Esophagus muscularis mucosa (tissue), 4 donors: ENCODE data around the gene PJA1. TPM values are rescaled to one million over a fixed set of nuclear protein-coding genes. Genes with fewer than 3 reads are reported as not detected.

Experiments used
- DNase-seq: peaks from one replicate; pipeline ENCODE4 v3.0.0-alpha.2; 2017; ENCODE audit errors: extremely low spot score
- H3K27ac ChIP-seq, 4 donors: fragments of 200-600 bp; sonication (generic); replicated peaks in 1 of 4; 1 replicate in 3 of 4; 2 replicates in 1 of 4; pipeline ENCODE4 v1.5.1; 2016 to 2019; ENCODE audit warnings: mild to moderate bottlenecking in 1 of 4
- H3K27me3 ChIP-seq, 4 donors: fragments of 200-600 bp; sonication (generic); one replicate each; pipeline versions ENCODE4 v1.5.1 to v1.6.0; 2016 to 2019
- H3K36me3 ChIP-seq, 4 donors: fragments of 200-600 bp; sonication (generic); one replicate each; pipeline ENCODE4 v1.5.1; 2016 to 2019
- H3K4me1 ChIP-seq, 4 donors: fragments of 200-600 bp; sonication (generic); one replicate each; pipeline ENCODE4 v1.5.1; 2016 to 2019
- H3K4me3 ChIP-seq, 4 donors: fragments of 200-600 bp; sonication (generic); 1 replicate in 2 of 4; 2 replicates in 2 of 4; pipeline ENCODE4 v1.5.1; 2016 to 2019; ENCODE audit warnings: mild to moderate bottlenecking in 4 of 4, moderate library complexity in 1 of 4
- H3K9me3 ChIP-seq, 4 donors: fragments of 200-600 bp; sonication (generic); 1 replicate in 3 of 4; 2 replicates in 1 of 4; pipeline ENCODE4 v1.5.1; 2016 to 2019
- CTCF ChIP-seq, 3 experiments: fragments of 200-600 bp in 2 of 3; fragments of 450-650 bp in 1 of 3; sonication (generic) in 2 of 3; IDR thresholded peaks; one replicate each; pipeline ENCODE4 v1.5.1; 2017 to 2019; ENCODE audit warnings: antibody characterized with exemption in 3 of 3, mild to moderate bottlenecking in 2 of 3, moderate library complexity in 1 of 3
- EP300 ChIP-seq: sonication (generic); formaldehyde crosslinking; IDR thresholded peaks from one replicate; pipeline ENCODE4 v1.6.1; 2017; ENCODE audit warnings: antibody characterized with exemption
- POLR2A ChIP-seq: fragments of 450-650 bp; IDR thresholded peaks from one replicate; pipeline ENCODE4 v1.6.1; 2017; ENCODE audit warnings: antibody characterized with exemption, moderate library complexity, mild to moderate bottlenecking, low read depth
- POLR2AphosphoS5 ChIP-seq, 2 donors: sonication (generic); formaldehyde crosslinking; IDR thresholded peaks; one replicate each; pipeline ENCODE4 v1.6.1; 2017; ENCODE audit warnings: antibody characterized with exemption in 2 of 2
- WGBS: methylation state at CpG from one replicate; pipeline ENCODE4 v1.1.5; 2018; 5-methylcytosine and 5-hydroxymethylcytosine counted together
- intact Hi-C: fragments of 100-400 bp; cut with DNase I; formaldehyde crosslinking; loops from one replicate; pipeline ENCODE4 v1.15.1; 2023
- total RNA-seq, 4 donors: library from RNA; depleted of rRNA; stranded (reverse); fragments of >200 nt; gene quantifications; one replicate each; pipeline versions ENCODE4 v1.1.0 to v1.2.1, GENCODE V29; 2016

PJA1 gene
- total RNA-seq, 4 donors from 2014 or later, result 17.0 to 25.9 (median 20.6) TPM

- peak overlapping the region; percentile 76 to 87 (median 84) for H3K27ac ChIP-seq
- 39% methylated on average over 23 of the region's 23 CpGs for whole genome bisulfite sequencing
Measured at GRCh38 chrX:69163936-69164741, 1.1 kb downstream of the PJA1 start.

GRCh38 chrX:69162361-69162865, 2.8 kb downstream of the PJA1 start:
- Histone ChIP-seq H3K4me1 (peaks cover 5 to 35% (median 32%) of the 10 kb centered on the region in 4 donors), H3K9me3 (no peaks in the 10 kb centered on the region), H3K27me3 (no peaks in the 10 kb centered on the region), H3K27ac (no peak overlapping the region), H3K4me3 (no peak overlapping the region), H3K36me3 (peaks cover 0 to 16% (median 2%) of the 10 kb centered on the region in 4 donors)
- WGBS, result 82% methylated on average over 9 of the region's 9 CpGs
- intact Hi-C loops, result loop anchor here (5.0 kb wide), 1 partner anchor 120 kb away; no protein-coding TSS in a partner anchor
- DNase-seq, result peak; percentile 21
- TF ChIP-seq POLR2A (no peak), CTCF (IDR thresholded peaks at IDR 0.05) (no peak), EP300 (no peak)

More at GRCh38 chrX:69163936-69164741, 1.1 kb downstream of the PJA1 start:
- peaks cover 0 to 24% (median 21%) of the 10 kb centered on the region in 4 donors for H3K4me1 ChIP-seq
- H3K36me3 ChIP-seq, result peaks cover 0 to 16% (median 2%) of the 10 kb centered on the region in 4 donors
- H3K27me3 ChIP-seq, result no peaks in the 10 kb centered on the region
- TF ChIP-seq EP300 (no peak), POLR2A (no peak)
- peak; percentile 53 for DNase-seq
- H3K9me3 ChIP-seq, result peaks cover 0 to 8% (median 0%) of the 10 kb centered on the region in 4 donors
- intact Hi-C loops, result loop anchor here (5.0 kb wide), 1 partner anchor 118 kb away; no protein-coding TSS in a partner anchor
- peak overlapping the region; percentile 63 to 78 (median 72) for H3K4me3 ChIP-seq

GRCh38 chrX:69161786-69162349, 3.4 kb downstream of the PJA1 start:
- intact Hi-C loops, result loop anchor here (5.0 kb wide), 1 partner anchor 120 kb away; no protein-coding TSS in a partner anchor
- Histone ChIP-seq H3K27ac (no peak overlapping the region), H3K4me1 (peaks cover 5 to 35% (median 32%) of the 10 kb centered on the region in 4 donors), H3K27me3 (no peaks in the 10 kb centered on the region), H3K9me3 (no peaks in the 10 kb centered on the region), H3K4me3 (no peak overlapping the region), H3K36me3 (peaks cover 0 to 16% (median 2%) of the 10 kb centered on the region in 4 donors)
- no peak for DNase-seq
- WGBS, result 87% methylated on average over 26 of the region's 26 CpGs
- no peak for TF ChIP-seq POLR2AphosphoS5 (IDR thresholded peaks at IDR 0.05)
- TF ChIP-seq CTCF (IDR thresholded peaks at IDR 0.05), result no peak
- TF ChIP-seq POLR2A, result no peak
- no peak for TF ChIP-seq EP300

GRCh38 chrX:69161371-69161770, 3.9 kb downstream of the PJA1 start:
- Histone ChIP-seq H3K36me3 (peaks cover 0 to 16% (median 2%) of the 10 kb centered on the region in 4 donors), H3K4me1 (peaks cover 5 to 35% (median 32%) of the 10 kb centered on the region in 4 donors), H3K27ac (no peak overlapping the region), H3K9me3 (no peaks in the 10 kb centered on the region), H3K27me3 (no peaks in the 10 kb centered on the region), H3K4me3 (no peak overlapping the region)
- intact Hi-C loops, result loop anchor here (5.0 kb wide), 1 partner anchor 121 kb away; no protein-coding TSS in a partner anchor
- DNase-seq, result no peak
- TF ChIP-seq EP300 (no peak), POLR2A (no peak), CTCF (IDR thresholded peaks at IDR 0.05) (no peak)
- WGBS, result 91% methylated on average over 10 of the region's 10 CpGs
